ENCODE measurements around the gene FAM193A.
"Not testable (repeated sequence)": the region's sequence is repeated elsewhere in the genome, so short reads cannot be mapped to it uniquely, and the experiment has no call there.

FAM193A gene

GRCh38 chr4:2574009-2574408 is 37.6 kb downstream of the FAM193A start:
- DNase-seq (ENCODE audit: low read depth in 4 of 4, low spot score in 1 of 4) = no peak

GRCh38 chr4:2574863-2575262 is 38.4 kb downstream of the FAM193A start:
- no peak for DNase-seq (ENCODE audit: low read depth in 4 of 4, low spot score in 1 of 4)

- no peak for DNase-seq (ENCODE audit: low read depth in 4 of 4, low spot score in 1 of 4)
Measured at GRCh38 chr4:2576290-2576689, 39.8 kb downstream of the FAM193A start.

GRCh38 chr4:2578106-2578505 is 41.7 kb downstream of the FAM193A start:
- DNase-seq (ENCODE audit: low read depth in 4 of 4, low spot score in 1 of 4) = no peak

GRCh38 chr4:2579910-2580309 is 43.5 kb downstream of the FAM193A start:
- DNase-seq (ENCODE audit: low read depth in 4 of 4, low spot score in 1 of 4) = no peak

GRCh38 chr4:2583092-2583491 is 46.6 kb downstream of the FAM193A start:
- no peak for DNase-seq (ENCODE audit: low read depth in 4 of 4, low spot score in 1 of 4)

- DNase-seq (ENCODE audit: low read depth in 4 of 4, low spot score in 1 of 4) = no peak
Measured at GRCh38 chr4:2583517-2583916, 47.1 kb downstream of the FAM193A start.

GRCh38 chr4:2586502-2586901 is 50.1 kb downstream of the FAM193A start:
- DNase-seq (ENCODE audit: low read depth in 4 of 4, low spot score in 1 of 4) = no peak

GRCh38 chr4:2587213-2587823 is 50.9 kb downstream of the FAM193A start:
- no peak for DNase-seq (ENCODE audit: low read depth in 4 of 4, low spot score in 1 of 4)

GRCh38 chr4:2588259-2588658 is 51.8 kb downstream of the FAM193A start:
- no peak for DNase-seq (ENCODE audit: low read depth in 4 of 4, low spot score in 1 of 4)

- no peak for DNase-seq (ENCODE audit: low read depth in 4 of 4, low spot score in 1 of 4)
Measured at GRCh38 chr4:2591189-2591588, 54.7 kb downstream of the FAM193A start.

- not testable (repeated sequence) for DNase-seq (ENCODE audit: low read depth in 4 of 4, low spot score in 1 of 4)
Measured at GRCh38 chr4:2592014-2592413, 55.6 kb downstream of the FAM193A start.

- no peak for DNase-seq (ENCODE audit: low read depth in 4 of 4, low spot score in 1 of 4)
Measured at GRCh38 chr4:2592572-2592971, 56.1 kb downstream of the FAM193A start.

- DNase-seq (ENCODE audit: low read depth in 4 of 4, low spot score in 1 of 4) = no peak
Measured at GRCh38 chr4:2593003-2593402, 56.6 kb downstream of the FAM193A start.

GRCh38 chr4:2595436-2595835 is 59.0 kb downstream of the FAM193A start:
- DNase-seq (ENCODE audit: low read depth in 4 of 4, low spot score in 1 of 4) = no peak

- no peak for DNase-seq (ENCODE audit: low read depth in 4 of 4, low spot score in 1 of 4)
Measured at GRCh38 chr4:2595952-2596552, 59.6 kb downstream of the FAM193A start.

- DNase-seq (ENCODE audit: low read depth in 4 of 4, low spot score in 1 of 4) = no peak
Measured at GRCh38 chr4:2596611-2597010, 60.2 kb downstream of the FAM193A start.

GRCh38 chr4:2598511-2599303 is 62.3 kb downstream of the FAM193A start:
- no peak for DNase-seq (ENCODE audit: low read depth in 4 of 4, low spot score in 1 of 4)

GRCh38 chr4:2599304-2599654 is 62.8 kb downstream of the FAM193A start:
- no peak for DNase-seq (ENCODE audit: low read depth in 4 of 4, low spot score in 1 of 4)

- no peak for DNase-seq (ENCODE audit: low read depth in 4 of 4, low spot score in 1 of 4)
Measured at GRCh38 chr4:2600878-2601277, 64.4 kb downstream of the FAM193A start.

- DNase-seq (ENCODE audit: low read depth in 4 of 4, low spot score in 1 of 4) = no peak
Measured at GRCh38 chr4:2604614-2605013, 68.2 kb downstream of the FAM193A start.

GRCh38 chr4:2606960-2607506 is 70.6 kb downstream of the FAM193A start:
- DNase-seq (ENCODE audit: low read depth in 4 of 4, low spot score in 1 of 4) = no peak
